Measurements from ENCODE around the gene SOX6. TPM values are rescaled to one million over a fixed set of nuclear protein-coding genes. Genes with fewer than 3 reads are reported as not detected.

Gene SOX6
- polyA plus RNA-seq, 1 donor from 2014 or later, result 2.2 TPM

GRCh38 chr11:16049611-16050010, 306.7 kb downstream of the SOX6 start:
- H3K27ac ChIP-seq (ENCODE audit: low read length), result no peak overlapping the region
- no peak overlapping the region for H2AFZ ChIP-seq (ENCODE audit: low read depth, low read length)
- no peaks in the 10 kb centered on the region for H3K9me2 ChIP-seq (ENCODE audit: insufficient read depth, low read length)
- H3K4me2 ChIP-seq (ENCODE audit: low read length), result no peak overlapping the region
- no peak overlapping the region for H3K9ac ChIP-seq (ENCODE audit: low read length)
- no peaks in the 10 kb centered on the region for H3K36me3 ChIP-seq (ENCODE audit: insufficient read depth, low read length)
- no peak for TF ChIP-seq TAF1 (IDR thresholded peaks at IDR 0.05; ENCODE audit: low read depth)
- no peak for TF ChIP-seq SMC3 (conservative IDR thresholded peaks at IDR 0.05; ENCODE audit: poor library complexity)
- no peak for TF ChIP-seq MXI1 (conservative IDR thresholded peaks at IDR 0.05; ENCODE audit: poor library complexity, severe bottlenecking)
- no peak for TF ChIP-seq RAD21 (conservative IDR thresholded peaks at IDR 0.05)
- no peak for TF ChIP-seq EP300 (conservative IDR thresholded peaks at IDR 0.05; ENCODE audit: poor library complexity, severe bottlenecking)
- no peak for TF ChIP-seq POLR2AphosphoS5 (IDR thresholded peaks at IDR 0.05)
- no peak for TF ChIP-seq REST (IDR thresholded peaks at IDR 0.05; ENCODE audit: borderline replicate concordance)
- no peak for TF ChIP-seq EZH2 (IDR thresholded peaks at IDR 0.05; ENCODE audit: borderline replicate concordance, insufficient read depth, low read length, poor library complexity, severe bottlenecking)
- no peak for TF ChIP-seq CTCF (IDR thresholded peaks at IDR 0.05; ENCODE audit: poor library complexity, severe bottlenecking)
- no peak overlapping the region for H3K4me3 ChIP-seq (ENCODE audit: low read length)
- no peaks in the 10 kb centered on the region for H3F3A ChIP-seq (ENCODE audit: insufficient read depth, low read length, poor library complexity, severe bottlenecking)
- H3K27me3 ChIP-seq (ENCODE audit: insufficient read depth, low read depth, low read length), result no peaks in the 10 kb centered on the region
- H3K9me3 ChIP-seq (ENCODE audit: low read length), result no peaks in the 10 kb centered on the region
- no peaks in the 10 kb centered on the region for H4K20me1 ChIP-seq (ENCODE audit: insufficient read depth)
- H3K79me2 ChIP-seq (replicated peaks; ENCODE audit: insufficient read depth, low read length), result no peaks in the 10 kb centered on the region

GRCh38 chr11:16047073-16047472, 309.3 kb downstream of the SOX6 start:
- Histone ChIP-seq H3K36me3 (ENCODE audit: insufficient read depth, low read length) (no peaks in the 10 kb centered on the region), H3K27ac (ENCODE audit: low read length) (no peak overlapping the region), H3K9me2 (ENCODE audit: insufficient read depth, low read length) (no peaks in the 10 kb centered on the region), H3K9ac (ENCODE audit: low read length) (no peak overlapping the region), H3K27me3 (ENCODE audit: insufficient read depth, low read depth, low read length) (no peaks in the 10 kb centered on the region), H3K79me2 (replicated peaks; ENCODE audit: insufficient read depth, low read length) (no peaks in the 10 kb centered on the region), H2AFZ (ENCODE audit: low read depth, low read length) (no peak overlapping the region), H3F3A (ENCODE audit: insufficient read depth, low read length, poor library complexity, severe bottlenecking) (no peaks in the 10 kb centered on the region), H3K4me3 (ENCODE audit: low read length) (no peak overlapping the region), H4K20me1 (ENCODE audit: insufficient read depth) (no peaks in the 10 kb centered on the region), H3K4me2 (ENCODE audit: low read length) (no peak overlapping the region), H3K9me3 (ENCODE audit: low read length) (no peaks in the 10 kb centered on the region)
- no peak for TF ChIP-seq RAD21 (conservative IDR thresholded peaks at IDR 0.05)
- no peak for TF ChIP-seq POLR2AphosphoS5 (IDR thresholded peaks at IDR 0.05)
- no peak for TF ChIP-seq CTCF (IDR thresholded peaks at IDR 0.05; ENCODE audit: poor library complexity, severe bottlenecking)
- TF ChIP-seq TAF1 (IDR thresholded peaks at IDR 0.05; ENCODE audit: low read depth), result no peak
- TF ChIP-seq EZH2 (IDR thresholded peaks at IDR 0.05; ENCODE audit: borderline replicate concordance, insufficient read depth, low read length, poor library complexity, severe bottlenecking), result no peak
- no peak for TF ChIP-seq REST (IDR thresholded peaks at IDR 0.05; ENCODE audit: borderline replicate concordance)
